Hematopoietic multipotent progenitor cell treated with erythropoietin and hydrocortisone succinate and interleukin-3 and kit ligand, for 15 days (in vitro differentiated cells): ENCODE measurements around the gene SLC27A6.
"Not testable (repeated sequence)": the region's sequence is repeated elsewhere in the genome, so short reads cannot be mapped to it uniquely, and the experiment has no call there.

Experiments
- DNase-seq: peaks from one replicate; pipeline ENCODE4 v3.0.0-alpha.2; 2015; ENCODE audit warnings: low spot score

Gene SLC27A6

GRCh38 chr5:129001841-129002526 lies 36.7 kb downstream of the SLC27A6 start:
- DNase-seq = no peak

GRCh38 chr5:129002527-129002842 lies 37.2 kb downstream of the SLC27A6 start:
- DNase-seq = no peak

DNA sequence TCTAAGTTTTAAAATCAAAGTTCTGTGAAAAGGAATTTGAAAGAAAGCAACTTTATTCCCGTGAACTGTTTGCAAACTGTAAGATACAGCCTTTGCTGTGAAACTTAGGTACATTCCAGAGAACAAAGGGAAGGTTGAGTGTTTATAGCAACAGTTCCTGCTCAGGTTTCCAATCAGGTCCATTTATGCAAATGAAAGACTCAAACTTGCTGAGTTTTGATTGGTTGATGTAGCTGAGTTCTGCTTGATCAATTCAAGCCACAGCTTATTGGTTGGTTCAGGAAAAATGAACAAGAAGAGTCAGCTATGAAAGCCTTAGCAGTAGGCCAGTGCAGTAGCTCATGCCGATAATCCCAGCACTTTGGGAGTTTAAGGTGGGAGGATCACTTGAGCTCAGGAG lies 37.9 kb downstream of the SLC27A6 start:
- DNase-seq = no peak

DNA sequence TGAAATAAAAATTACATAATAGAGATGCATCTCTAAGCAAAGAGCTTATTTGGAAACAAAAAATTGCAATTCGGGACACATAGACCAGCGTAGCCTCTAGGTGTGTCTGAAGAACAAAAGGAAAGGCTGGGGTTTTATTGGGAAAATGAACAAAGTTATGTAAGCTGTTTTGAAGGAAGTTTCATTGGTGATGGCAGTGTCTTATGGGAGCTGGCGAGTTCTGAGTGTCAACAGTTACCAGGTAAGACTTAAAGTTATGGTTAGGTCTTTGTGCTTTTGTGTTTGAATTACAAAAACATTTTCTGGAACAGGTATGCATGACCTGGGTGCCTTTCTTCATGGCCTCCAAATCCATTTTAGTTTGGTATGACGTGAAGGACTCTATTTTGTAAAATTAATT lies 48.9 kb downstream of the SLC27A6 start:
- no peak for DNase-seq

DNA sequence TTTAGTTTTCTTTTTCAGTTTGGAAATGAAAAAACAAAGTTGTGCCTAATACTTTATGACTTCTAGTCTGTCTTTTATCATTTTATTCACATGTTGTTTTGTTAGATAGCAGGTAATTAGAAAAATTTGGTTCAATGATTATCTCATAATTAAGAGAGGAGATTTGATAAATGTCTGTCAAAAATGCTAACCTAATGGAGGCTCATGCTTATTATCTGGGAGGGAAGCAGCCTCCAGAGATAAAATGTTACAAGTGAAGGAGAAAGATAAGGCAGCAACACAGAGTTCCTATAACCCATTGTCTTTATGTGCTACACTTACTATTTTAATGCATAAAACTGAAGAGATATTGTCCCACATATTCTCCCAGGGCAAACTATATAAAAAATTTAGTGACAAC lies 53.5 kb downstream of the SLC27A6 start:
- no peak for DNase-seq

DNA sequence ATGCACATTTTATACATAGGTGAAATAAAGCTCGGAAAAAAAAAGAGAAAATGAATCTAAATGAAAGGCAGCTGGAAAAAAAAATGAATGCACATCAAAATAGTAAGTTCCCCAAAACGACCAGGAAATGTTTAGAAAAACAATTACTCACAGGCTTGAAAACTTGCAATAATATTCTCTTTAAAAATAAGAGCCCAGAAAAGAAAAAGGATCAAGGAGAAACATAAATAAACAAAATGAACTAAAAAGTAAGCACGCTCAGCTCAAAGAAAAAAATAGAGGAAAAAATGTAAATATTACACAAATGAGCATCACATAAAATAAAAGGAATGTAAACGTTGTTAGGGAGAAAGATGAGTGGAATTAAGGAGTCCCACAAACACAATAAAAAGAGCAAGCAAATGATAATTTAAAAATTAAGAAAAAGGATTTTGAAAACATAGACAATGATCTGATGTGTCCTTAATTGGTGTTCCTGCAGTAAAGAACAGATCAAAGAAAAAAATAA lies 54.2 kb downstream of the SLC27A6 start:
- no peak for DNase-seq

GRCh38 chr5:129020683-129021082 lies 55.4 kb downstream of the SLC27A6 start:
- DNase-seq = no peak

DNA sequence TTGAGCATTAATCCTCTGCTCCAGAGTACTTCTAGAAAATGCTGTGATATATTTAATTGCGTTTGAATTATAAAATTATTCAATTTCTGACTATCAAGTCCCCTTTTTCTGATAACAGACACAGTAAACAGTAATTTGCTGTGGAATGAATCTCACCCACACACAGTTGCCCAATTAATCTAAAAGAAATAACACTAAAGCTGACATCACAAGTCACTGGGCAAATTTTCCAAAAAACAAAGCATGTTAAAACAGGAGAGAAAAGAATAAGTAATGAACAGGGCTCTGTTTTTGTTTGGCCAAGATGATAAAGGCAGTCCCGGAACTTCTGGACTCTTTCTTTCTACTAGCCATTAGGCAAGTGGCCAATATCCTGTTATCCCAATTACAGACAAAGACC lies 56.5 kb downstream of the SLC27A6 start:
- no peak for DNase-seq

- no peak for DNase-seq
These were observed 57.3 kb downstream of the SLC27A6 start for GRCh38 chr5:129022599-129022998.

- no peak for DNase-seq
These were observed 62.0 kb downstream of the SLC27A6 start for GRCh38 chr5:129027260-129027659.

DNA sequence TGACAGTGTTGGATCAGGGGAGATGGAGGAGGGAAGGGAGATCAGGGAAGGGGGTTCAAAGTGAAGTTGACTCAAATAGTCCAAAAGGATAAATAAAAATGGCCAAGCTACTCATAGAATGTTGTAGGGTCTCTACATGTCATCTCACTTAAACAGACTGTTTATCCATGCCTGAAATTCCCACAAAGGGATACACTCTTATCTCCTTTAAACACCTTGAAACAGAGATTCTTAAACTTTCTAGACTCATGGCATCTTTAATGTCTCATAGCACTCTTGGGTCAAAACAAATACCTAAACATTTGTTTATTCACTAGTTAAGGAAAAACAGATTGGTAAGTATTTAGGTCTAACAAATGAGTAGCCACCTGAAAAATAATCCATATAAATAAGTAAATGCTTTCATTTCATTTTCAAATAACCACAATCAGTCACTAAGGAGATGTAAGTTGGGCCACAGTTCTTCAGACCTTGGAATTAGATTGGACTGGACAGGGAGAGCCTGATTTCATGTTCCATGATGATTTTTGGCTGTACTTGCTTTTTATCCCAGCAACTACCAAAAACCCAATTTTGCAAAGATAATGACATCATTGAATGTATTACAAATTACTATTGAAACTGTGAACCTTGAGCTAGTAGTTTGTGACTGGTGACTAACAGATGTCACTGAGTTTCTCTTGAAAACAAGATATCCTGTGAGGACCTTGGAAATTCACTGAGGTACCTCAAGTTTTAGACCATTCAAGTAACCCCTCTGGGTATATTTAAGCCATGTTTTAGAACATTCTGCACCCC lies 66.8 kb downstream of the SLC27A6 start:
- DNase-seq = no peak

GRCh38 chr5:129036257-129036656 lies 71.0 kb downstream of the SLC27A6 start:
- DNase-seq = not testable (repeated sequence)

DNA sequence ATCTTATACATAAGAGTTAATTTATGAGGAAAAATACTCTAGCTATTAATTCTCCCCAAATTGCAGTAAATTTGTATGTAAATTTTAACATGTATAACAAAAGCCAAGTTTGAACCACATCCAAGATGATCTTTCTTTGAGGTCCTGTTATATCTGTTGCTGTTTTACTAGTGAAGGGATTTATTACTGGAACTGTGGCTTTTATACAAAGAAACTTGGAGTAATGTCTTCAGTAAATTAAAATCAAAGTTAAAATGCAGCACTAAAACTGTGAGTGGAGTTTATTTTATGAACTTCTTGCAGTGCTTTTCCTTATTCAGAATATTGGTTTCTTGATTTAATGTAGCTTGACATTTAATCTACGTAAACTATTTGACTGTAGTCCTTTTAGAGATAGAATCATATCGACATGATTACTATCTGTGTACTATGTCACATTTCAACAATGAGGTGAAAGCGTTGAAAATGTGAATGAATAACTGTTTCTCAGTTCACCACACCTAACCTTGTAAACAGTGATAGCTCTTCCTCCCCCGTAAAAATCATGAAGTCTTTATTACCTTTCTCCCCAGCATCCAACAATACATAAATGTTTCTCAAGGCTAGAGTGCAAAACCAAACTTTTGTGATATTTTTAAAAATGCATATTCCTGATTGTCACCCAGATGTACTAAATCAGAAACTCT lies 76.1 kb downstream of the SLC27A6 start:
- DNase-seq = no peak

DNA sequence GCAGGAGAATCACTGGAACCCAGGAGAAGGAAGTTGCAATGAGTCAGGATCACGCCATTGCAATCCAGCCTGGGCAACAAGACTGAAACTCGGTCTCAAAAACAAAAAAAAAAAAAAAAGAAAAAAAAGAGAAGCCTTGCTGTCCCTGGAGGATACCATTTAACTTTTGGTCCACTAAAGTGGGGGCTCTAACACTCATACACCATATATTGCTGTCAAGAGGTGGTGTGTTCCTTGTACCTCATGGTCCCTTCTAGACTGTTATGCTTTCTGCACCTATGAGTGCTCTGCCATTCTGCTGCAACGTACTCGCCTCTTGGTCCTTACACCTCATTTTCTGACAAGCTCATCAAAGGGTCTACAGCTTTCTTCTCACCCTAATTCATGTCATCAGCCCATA lies 77.0 kb downstream of the SLC27A6 start:
- no peak for DNase-seq

DNA sequence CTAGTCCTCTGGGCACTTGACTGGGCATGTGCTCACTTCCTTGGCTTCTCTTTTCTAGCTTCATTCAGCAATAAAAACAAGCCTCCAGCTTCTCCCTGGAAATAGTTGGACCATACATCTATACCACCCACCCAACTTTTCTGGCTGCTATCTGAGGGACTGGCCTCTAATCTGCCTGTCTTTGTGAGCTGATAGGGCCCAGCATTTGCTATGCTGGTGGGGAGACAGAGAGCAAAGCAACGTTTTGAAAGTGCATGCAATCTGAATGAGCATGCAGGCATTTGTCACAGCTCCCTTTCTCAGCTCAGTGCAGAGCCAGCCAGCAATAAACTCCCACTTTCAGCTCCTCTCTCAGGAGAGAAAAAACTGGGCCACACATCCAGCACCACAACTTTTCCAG lies 78.6 kb downstream of the SLC27A6 start:
- no peak for DNase-seq

- DNase-seq = no peak
These were observed 80.9 kb downstream of the SLC27A6 start for GRCh38 chr5:129046151-129046550.

DNA sequence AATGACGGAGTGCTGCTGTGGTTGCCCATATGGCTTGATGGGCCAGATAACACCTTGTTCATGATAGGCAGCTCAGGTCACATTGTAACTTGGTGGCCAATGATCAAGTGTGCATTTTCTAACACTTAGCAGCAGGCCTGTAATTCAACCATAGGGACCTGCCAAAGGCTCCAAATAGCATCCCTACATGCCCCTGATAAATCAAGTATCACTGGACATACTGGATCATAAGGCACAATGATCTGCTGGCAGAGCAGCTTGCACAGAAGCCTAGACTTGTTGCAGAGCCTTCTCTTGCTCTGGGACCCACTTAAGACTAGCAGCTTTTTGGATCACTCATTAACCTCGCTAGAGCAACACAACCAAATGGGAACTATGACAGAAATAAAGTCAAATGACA lies 83.2 kb downstream of the SLC27A6 start:
- DNase-seq = no peak

DNA sequence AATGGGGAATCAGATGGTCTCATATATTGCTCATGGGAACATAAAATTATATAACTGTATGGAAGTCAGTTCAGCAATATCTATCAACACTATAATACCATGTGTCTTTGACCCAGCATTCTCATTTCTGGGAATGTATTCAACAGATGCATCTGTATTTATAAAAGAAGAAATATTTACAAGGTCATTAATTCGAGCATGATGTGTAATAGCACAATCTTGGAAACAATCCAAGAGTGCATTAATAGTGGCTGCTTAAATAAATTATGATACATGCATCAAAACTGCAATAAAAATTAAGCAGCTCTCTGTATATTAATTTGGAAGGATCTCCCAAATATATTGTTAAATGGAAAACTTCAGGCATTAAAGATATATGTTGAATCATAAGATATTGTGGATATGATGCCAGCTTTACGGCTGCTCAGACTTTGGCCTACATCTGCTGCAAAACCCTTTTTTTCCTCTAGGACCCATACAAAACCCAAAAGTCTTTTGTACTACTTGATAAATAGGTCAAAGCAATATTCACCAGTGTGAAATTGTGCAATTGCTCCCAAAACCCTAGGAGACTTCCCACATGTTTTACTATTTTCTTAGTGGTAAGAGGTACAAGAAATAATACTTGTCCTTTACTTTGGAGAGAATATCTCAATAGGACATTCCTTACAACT lies 84.0 kb downstream of the SLC27A6 start:
- DNase-seq = no peak

- DNase-seq = no peak
These were observed 86.0 kb downstream of the SLC27A6 start for GRCh38 chr5:129051283-129051682.

DNA sequence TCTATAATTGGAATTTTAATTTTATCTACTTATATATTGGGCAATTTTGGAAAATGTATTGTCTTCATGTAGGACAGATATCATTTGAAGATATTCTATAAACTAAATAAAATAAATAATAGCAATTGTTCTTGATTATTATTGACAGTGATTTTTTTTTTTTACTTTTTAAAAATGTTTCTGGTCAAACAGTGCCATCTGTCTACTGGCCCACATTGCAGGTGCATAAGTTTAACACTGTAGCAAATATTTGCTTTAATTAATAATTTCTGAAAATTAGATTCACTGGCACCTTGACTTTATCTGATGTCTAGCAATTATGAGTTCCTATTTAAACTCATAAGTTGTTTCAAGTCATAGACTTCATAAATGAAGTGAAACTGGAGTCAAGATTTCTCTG lies 88.2 kb downstream of the SLC27A6 start:
- no peak for DNase-seq

DNA sequence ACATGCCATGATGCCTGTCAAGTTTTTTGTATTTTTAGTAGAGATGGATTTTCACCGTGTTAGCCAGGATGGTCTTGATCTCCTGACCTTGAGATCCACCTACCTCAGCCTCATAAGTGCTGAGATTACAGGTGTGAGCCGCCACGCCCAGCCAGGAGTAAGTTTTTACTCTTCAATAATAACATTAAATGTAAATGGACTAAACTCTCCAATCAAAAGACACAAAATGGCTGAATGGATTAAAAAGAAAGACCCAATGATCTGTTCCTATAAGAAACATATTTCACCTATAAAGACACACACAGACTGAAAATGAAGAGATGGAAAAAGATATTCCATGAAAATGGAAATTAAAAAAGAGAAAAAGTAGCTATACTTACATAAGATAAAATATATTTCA lies 92.0 kb downstream of the SLC27A6 start:
- DNase-seq = no peak

DNA sequence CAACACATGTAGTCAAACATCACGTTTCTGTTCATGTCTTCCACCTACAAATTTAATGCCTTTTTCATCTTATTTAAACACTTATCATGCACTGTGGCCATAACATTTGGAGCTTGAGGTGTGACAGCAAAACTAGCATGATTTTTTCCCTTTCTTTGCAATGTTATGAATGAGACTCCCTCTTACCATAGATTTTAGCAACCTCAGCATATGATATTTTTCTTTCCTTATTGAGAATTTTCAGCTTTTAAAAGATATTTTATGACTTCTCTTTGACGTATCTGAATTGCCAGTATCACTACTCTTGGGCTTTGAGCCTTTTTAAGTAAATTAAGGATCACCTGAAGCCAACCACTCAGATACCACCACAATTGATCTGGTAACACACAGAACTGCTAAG lies 96.6 kb downstream of the SLC27A6 start:
- no peak for DNase-seq
